GM23248 (cell line): Measurements from ENCODE around the gene SH2D1B.

Experiments used
- EZH2 ChIP-seq: fragments of 200-600 bp; sonication (generic); IDR thresholded peaks from 2 replicates; pipeline ENCODE4 v1.6.1; 2018; ENCODE audit warnings: antibody characterized with exemption, mild to moderate bottlenecking; ENCODE audit not compliant: insufficient read depth, poor library complexity, severe bottlenecking
- EZH2phosphoT487 ChIP-seq: fragments of 200-600 bp; sonication (generic); IDR thresholded peaks from 2 replicates; pipeline ENCODE4 v1.6.1; 2018; ENCODE audit warnings: antibody characterized with exemption, moderate library complexity, mild to moderate bottlenecking, low read depth; ENCODE audit not compliant: insufficient read depth

DNA sequence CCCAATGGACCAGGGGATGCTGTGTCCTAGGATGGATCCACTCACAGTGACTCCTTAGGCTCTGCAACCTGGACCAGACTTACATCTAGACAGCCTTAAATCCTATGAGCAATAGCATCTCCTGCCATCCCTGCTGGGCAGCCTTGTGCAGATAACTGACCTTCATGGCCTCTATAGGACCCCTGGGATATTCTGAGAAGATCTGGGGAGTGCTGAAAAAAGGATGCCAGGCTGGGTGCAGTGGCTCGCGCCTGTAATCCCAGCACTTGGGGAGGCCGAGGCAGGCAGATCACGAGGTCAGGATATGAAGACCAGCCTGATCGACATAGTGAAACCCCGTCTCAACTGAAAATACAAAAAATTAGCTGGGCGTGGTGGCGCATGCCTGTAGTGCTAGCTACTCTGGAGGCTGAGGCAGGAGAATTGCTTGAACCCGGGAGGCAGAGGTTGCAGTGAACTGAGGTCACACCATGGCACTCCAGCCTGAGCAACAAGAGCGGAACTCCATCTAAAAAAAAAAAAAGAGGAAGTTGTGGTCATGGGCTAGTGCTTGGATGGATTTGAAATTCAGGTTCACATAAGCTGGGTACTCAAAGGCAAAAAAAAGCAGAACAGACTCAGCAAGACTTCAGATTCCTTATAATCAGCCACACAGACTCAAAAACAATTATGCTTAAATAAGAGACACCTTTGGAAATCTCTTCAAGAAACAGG, 10.9 kb upstream of the SH2D1B start:
- TF ChIP-seq EZH2 (no peak), EZH2phosphoT487 (no peak)
